NCI-H2196 treated with DMSO at 0.1 percent for 48 hours (cell line): ENCODE data around the gene FANCM.

Source experiments
- DNase-seq: peaks from one replicate; lab custom pipeline; 2025; ENCODE audit not compliant: unreplicated experiment; lab: John Stamatoyannopoulos, UW

FANCM gene

DNA sequence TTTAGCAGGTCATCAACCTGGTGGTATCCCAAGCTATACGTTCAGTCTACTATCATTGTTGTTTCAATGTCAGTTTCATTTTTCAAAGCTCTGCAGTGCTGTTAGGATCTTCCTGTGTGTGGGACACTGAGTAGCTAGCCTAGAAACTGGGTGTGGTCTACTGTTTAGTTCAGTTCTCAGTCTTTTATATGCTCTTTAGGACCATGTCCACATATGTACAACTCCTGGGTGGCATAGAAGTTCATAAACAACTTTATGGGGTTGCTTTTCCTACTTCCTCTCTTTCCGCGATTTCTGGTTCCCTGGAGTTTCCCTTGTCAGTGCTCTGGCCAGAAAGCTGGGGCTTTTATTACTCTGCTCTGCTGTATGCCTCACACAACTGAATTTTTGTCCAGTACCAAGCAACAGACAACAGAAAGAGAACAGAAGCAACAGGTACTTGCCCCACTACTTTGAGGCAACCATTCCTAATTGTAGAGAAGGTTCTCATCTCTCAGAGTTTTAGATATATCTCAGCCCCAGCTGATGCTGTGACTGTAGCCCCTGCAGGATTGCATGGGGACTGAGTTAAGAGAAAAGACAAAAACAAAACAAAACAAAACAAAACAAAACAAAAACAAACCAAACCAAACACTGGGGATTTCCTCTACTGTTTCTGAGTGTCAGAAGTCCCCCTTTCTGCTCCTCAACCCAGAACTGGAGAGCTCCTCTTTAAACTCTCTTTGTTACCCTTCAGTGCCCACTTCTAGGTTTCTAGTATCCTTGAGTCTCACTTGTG, 86.9 kb downstream of the FANCM start:
- DNase-seq = no peak

GRCh38 chr14:45227566-45227965, 91.8 kb downstream of the FANCM start:
- no peak for DNase-seq

DNA sequence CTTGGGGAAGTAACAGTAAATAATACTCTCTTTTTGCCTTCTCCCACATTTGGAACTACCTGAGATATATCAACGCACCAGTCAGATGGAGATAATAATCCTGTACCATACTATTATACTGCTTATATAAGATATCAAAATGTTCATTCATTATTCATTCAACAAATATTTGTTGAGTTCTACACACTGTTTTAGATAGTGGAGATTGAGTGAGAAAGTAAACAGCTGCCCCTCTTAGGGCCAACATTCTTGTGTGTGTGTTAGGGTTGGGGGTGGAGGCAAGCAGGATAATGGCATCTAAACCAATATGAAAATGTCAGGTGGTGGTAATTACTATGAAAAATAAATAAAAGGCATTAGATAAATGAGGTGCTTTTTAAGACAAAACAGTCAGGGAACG, 103.3 kb downstream of the FANCM start:
- DNase-seq = no peak

DNA sequence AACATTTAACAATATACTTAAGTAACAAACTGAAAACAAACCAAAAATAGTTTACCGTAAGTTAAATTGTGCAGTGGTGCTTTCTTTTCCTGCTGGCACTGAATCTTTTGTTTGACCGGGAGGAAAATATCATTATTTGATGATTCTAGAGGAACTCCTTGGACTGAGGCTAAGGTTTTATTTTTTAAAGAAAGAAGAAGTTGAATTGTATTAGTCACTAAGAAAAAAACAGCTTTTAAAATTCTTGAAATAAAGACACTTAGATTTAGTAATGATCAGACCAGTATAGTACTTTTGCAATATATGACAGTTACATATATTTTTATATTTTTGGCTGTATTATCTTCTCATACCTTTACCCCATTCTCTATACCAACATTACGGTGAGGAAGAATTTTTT, 107.0 kb downstream of the FANCM start:
- DNase-seq = no peak

GRCh38 chr14:45246151-45246550, 110.4 kb downstream of the FANCM start:
- DNase-seq = no peak

- no peak for DNase-seq
Measured at GRCh38 chr14:45246691-45247090, 111.0 kb downstream of the FANCM start.

DNA sequence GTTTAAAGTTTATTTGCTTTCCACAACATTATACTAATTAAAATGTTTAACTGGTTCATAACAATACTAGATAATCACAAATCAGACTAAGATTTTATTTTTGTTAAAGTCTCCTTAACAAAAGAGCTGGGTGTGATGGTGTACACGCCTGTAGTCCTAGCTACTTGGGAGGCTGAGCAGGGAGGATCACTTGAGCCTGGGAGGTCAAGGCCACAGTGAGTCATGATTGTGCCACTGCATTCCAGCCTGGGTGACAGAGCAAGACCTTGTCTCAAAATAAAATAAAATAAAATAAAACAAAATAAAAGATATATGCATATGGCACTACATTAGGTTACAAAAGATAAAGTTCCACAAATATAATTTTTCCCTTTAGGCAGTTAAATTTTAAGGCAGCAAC, 111.7 kb downstream of the FANCM start:
- DNase-seq = no peak

DNA sequence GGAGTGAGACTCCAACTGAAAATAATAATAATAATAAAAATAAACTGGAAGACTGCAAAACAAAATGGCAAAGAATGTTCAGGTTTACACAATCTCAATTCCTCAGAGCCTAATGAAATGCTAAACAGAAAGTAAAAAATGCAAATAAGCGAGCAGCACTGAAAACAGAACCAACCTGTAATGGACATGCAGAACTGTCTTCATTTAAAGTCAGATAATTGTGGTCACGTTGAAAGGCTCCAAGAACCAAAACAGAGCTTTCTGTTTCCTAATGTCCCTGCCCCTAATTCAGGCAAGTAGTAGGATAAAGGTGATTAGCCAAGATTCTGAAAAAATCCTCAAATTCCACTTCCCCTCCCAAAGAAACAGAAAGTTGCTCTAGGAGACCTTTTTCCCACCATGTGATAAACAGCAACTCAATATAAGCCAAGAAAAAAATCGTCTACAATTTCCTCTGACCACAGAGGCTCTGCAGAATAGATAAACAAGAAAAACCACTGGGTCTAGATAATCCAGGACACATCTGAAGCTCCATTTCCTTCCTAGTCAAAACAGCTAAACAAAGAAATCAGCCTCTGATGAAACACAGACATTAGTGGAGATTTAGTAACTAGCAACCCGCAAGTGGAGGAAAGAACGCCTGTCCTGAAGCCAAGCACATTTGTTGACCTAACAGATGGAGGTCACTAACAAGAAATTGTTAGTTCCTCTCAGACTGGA, 114.3 kb downstream of the FANCM start:
- no peak for DNase-seq
